HepG2 (cell line): ENCODE results near the gene NPHP4. TPM values are rescaled to one million over a fixed set of nuclear protein-coding genes. Genes with fewer than 3 reads are reported as not detected.
A peak's percentile ranks its signal among the peaks of the same experiment; 100 is the strongest.

ENCODE experiments used
- CEBPG ChIP-seq: IDR thresholded peaks from 2 replicates; pipeline ENCODE4 v1.6.1; 2016
- ERF ChIP-seq: IDR thresholded peaks from 2 replicates; pipeline ENCODE4 v1.6.1; 2018; ENCODE audit warnings: missing biosample characterization, missing genetic modification reagents
- GRHL1 ChIP-seq: sonication (generic); formaldehyde crosslinking; conservative IDR thresholded peaks from 2 replicates; pipeline ENCODE4 v1.8.0; 2022; ENCODE audit warnings: missing genetic modification reagents
- MBNL3 ChIP-seq: fragments of 250-450 bp; sonication (Bioruptor Pico); conservative IDR thresholded peaks from 2 replicates; pipeline ENCODE4 v1.8.0; 2022; ENCODE audit warnings: mild to moderate bottlenecking, inconsistent platforms
- NCOA5 ChIP-seq: sonication (generic); formaldehyde crosslinking; IDR thresholded peaks from 2 replicates; pipeline ENCODE4 v1.4.0; 2020; ENCODE audit warnings: missing genetic modification reagents
- PBX2 ChIP-seq: IDR thresholded peaks from 2 replicates; pipeline ENCODE4 v1.6.1; 2016; ENCODE audit warnings: control low read depth
- SCMH1 ChIP-seq: sonication (generic); formaldehyde crosslinking; IDR thresholded peaks from 2 replicates; pipeline ENCODE4 v1.9.0; 2021; ENCODE audit warnings: missing genetic modification reagents, mild to moderate bottlenecking, borderline replicate concordance
- ZFP1 ChIP-seq: IDR thresholded peaks from 2 replicates; pipeline ENCODE4 v1.6.1; 2016
- ZNF18 ChIP-seq: sonication (generic); formaldehyde crosslinking; IDR thresholded peaks from 2 replicates; pipeline ENCODE4 v1.8.0; 2022; ENCODE audit warnings: mild to moderate bottlenecking, missing genetic modification reagents; ENCODE audit not compliant: insufficient replicate concordance
- ZNF205 ChIP-seq: IDR thresholded peaks from 2 replicates; pipeline ENCODE4 v1.6.1; 2018; ENCODE audit warnings: missing biosample characterization, missing genetic modification reagents
- ZNF280D ChIP-seq: sonication (generic); formaldehyde crosslinking; IDR thresholded peaks from 2 replicates; pipeline ENCODE4 v1.5.1; 2020; ENCODE audit warnings: mild to moderate bottlenecking, missing genetic modification reagents
- polyA plus RNA-seq, 8 experiments: library from polyadenylated mRNA; depleted of rRNA in 3 of 8; stranded (reverse) in 7 of 8; unstranded in 1 of 8; fragments of >200 nt; fragmentation: Illumina TruSeq in 4 of 8; extraction: Trizol in 4 of 8; gene quantifications; 2 replicates each; pipeline versions ENCODE4 v1.2.1 to v1.2.3, GENCODE V29; 2011 to 2016; ENCODE audit warnings: low read depth in 4 of 8, missing spikeins in 1 of 8, mixed read lengths in 1 of 8; ENCODE audit not compliant: insufficient read depth in 1 of 8
- total RNA-seq, 5 experiments: library from RNA; depleted of rRNA; stranded (reverse); fragments of >200 nt; fragmentation: Illumina TruSeq; extraction: Trizol; gene quantifications; 2 replicates each; pipeline ENCODE4 v1.2.3, GENCODE V29; 2016; ENCODE audit warnings: low read depth in 1 of 5
- TF ChIP-seq, protein P1 (sequence below): sonication (generic); formaldehyde crosslinking; IDR thresholded peaks from 2 replicates; pipeline ENCODE4 v1.9.0; 2021; ENCODE audit warnings: mild to moderate bottlenecking, missing genetic modification reagents
- TF ChIP-seq, protein P2 (sequence below): sonication (generic); formaldehyde crosslinking; IDR thresholded peaks from 2 replicates; pipeline ENCODE4 v1.5.0; 2020; ENCODE audit warnings: missing genetic modification reagents, mild to moderate bottlenecking, borderline replicate concordance

NPHP4 gene
- total and polyA plus RNA-seq, 2 of the 13 experiments (the other 11 are each of a cell fraction or from before 2014, with no cell fraction given) = 4.4 to 6.8 TPM

- TF ChIP-seq ZNF18 (CRISPR knock-in tag) (no peak), MBNL3 (no peak), NCOA5 (CRISPR knock-in tag) (no peak), PBX2 (CRISPR knock-in tag) (no peak), ZNF205 (CRISPR knock-in tag) (peak; percentile 92), ZNF280D (CRISPR knock-in tag) (peak; percentile 73; the same call in 1 of the 2 replicates), ZFP1 (CRISPR knock-in tag) (no peak), CEBPG (no peak), ERF (CRISPR knock-in tag) (peak; percentile 69), SCMH1 (CRISPR knock-in tag) (no peak), GRHL1 (CRISPR knock-in tag) (no peak)
- TF ChIP-seq, protein P1, sequence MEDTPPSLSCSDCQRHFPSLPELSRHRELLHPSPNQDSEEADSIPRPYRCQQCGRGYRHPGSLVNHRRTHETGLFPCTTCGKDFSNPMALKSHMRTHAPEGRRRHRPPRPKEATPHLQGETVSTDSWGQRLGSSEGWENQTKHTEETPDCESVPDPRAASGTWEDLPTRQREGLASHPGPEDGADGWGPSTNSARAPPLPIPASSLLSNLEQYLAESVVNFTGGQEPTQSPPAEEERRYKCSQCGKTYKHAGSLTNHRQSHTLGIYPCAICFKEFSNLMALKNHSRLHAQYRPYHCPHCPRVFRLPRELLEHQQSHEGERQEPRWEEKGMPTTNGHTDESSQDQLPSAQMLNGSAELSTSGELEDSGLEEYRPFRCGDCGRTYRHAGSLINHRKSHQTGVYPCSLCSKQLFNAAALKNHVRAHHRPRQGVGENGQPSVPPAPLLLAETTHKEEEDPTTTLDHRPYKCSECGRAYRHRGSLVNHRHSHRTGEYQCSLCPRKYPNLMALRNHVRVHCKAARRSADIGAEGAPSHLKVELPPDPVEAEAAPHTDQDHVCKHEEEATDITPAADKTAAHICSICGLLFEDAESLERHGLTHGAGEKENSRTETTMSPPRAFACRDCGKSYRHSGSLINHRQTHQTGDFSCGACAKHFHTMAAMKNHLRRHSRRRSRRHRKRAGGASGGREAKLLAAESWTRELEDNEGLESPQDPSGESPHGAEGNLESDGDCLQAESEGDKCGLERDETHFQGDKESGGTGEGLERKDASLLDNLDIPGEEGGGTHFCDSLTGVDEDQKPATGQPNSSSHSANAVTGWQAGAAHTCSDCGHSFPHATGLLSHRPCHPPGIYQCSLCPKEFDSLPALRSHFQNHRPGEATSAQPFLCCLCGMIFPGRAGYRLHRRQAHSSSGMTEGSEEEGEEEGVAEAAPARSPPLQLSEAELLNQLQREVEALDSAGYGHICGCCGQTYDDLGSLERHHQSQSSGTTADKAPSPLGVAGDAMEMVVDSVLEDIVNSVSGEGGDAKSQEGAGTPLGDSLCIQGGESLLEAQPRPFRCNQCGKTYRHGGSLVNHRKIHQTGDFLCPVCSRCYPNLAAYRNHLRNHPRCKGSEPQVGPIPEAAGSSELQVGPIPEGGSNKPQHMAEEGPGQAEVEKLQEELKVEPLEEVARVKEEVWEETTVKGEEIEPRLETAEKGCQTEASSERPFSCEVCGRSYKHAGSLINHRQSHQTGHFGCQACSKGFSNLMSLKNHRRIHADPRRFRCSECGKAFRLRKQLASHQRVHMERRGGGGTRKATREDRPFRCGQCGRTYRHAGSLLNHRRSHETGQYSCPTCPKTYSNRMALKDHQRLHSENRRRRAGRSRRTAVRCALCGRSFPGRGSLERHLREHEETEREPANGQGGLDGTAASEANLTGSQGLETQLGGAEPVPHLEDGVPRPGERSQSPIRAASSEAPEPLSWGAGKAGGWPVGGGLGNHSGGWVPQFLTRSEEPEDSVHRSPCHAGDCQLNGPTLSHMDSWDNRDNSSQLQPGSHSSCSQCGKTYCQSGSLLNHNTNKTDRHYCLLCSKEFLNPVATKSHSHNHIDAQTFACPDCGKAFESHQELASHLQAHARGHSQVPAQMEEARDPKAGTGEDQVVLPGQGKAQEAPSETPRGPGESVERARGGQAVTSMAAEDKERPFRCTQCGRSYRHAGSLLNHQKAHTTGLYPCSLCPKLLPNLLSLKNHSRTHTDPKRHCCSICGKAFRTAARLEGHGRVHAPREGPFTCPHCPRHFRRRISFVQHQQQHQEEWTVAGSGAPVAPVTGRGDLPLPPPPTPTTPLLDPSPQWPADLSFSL (CRISPR knock-in tag) = no peak
- TF ChIP-seq, protein P2, sequence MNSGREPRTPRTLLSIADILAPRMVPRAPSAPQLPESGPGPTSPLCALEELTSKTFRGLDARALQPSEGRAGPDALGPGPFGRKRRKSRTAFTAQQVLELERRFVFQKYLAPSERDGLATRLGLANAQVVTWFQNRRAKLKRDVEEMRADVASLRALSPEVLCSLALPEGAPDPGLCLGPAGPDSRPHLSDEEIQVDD (CRISPR knock-in tag) = peak; percentile 33; the same call in 1 of the 2 replicates
Observed at GRCh38 chr1:6026095-6026809, 34.0 kb upstream of the NPHP4 start (continued).
